Transverse colon (tissue), 4 donors: ENCODE measurements around the gene SNX1.

Experiments
- CTCF ChIP-seq, 5 experiments: fragments of 200-600 bp in 3 of 5; fragments of 450-650 bp in 2 of 5; sonication (generic) in 3 of 5; IDR thresholded peaks; 1 replicate in 2 of 5; 2 replicates in 3 of 5; pipeline ENCODE4 v1.5.1; 2016 to 2017; ENCODE audit warnings: antibody characterized with exemption in 5 of 5, inconsistent platforms in 3 of 5, mild to moderate bottlenecking in 2 of 5, moderate library complexity in 1 of 5
- POLR2A ChIP-seq: fragments of 450-650 bp; IDR thresholded peaks from one replicate; pipeline ENCODE4 v1.6.1; 2016; ENCODE audit warnings: antibody characterized with exemption, mild to moderate bottlenecking, moderate library complexity
- POLR2AphosphoS5 ChIP-seq, 3 donors: sonication (generic); formaldehyde crosslinking; IDR thresholded peaks; one replicate each; pipeline ENCODE4 v1.6.1; 2016; ENCODE audit warnings: antibody characterized with exemption in 3 of 3

GRCh38 chr15:64072812-64073211 is 23.0 kb upstream of the SNX1 start:
- TF ChIP-seq CTCF (IDR thresholded peaks at IDR 0.05), result no peak
- TF ChIP-seq POLR2AphosphoS5 (IDR thresholded peaks at IDR 0.05), result no peak
- TF ChIP-seq POLR2A, result no peak
